GM12878 (cell line): ENCODE measurements around the gene MIA. TPM values are rescaled to one million over a fixed set of nuclear protein-coding genes. Genes with fewer than 3 reads are reported as not detected.

Source experiments
- ATAC-seq: fragments of 200-7000 bp; cut with Tn5 transposase; 3 replicates; pipeline ENCODE4 v1.9.1; 2020; ENCODE audit warnings: mild to moderate bottlenecking, moderate library complexity
- BruUV-seq: library from RNA; stranded (reverse); fragments of 400-500 nt; replicated peaks from 2 replicates; lab custom pipeline; 2021; lab: Mats Ljungman, UMichigan
- CTCF ChIA-PET: fragments of 300-600 bp; sonication (Branson Sonifier 250); formaldehyde crosslinking; extraction: SDS; loops from one replicate; lab custom pipeline; 2021; ENCODE audit warnings: inconsistent platforms; lab: Yijun Ruan, JAX
- POLR2A ChIA-PET: fragments of 350-600 bp; formaldehyde crosslinking; extraction: SDS; loops from one replicate; lab custom pipeline; 2021; ENCODE audit warnings: inconsistent platforms; lab: Charles Lee
- RAD21 ChIA-PET: fragments of 300-600 bp; sonication (Branson Sonifier 250); formaldehyde crosslinking; loops from one replicate; lab custom pipeline; 2023; ENCODE audit warnings: antibody characterized with exemption; ENCODE audit not compliant: unreplicated experiment; lab: Charles Lee
- SMC1A ChIA-PET: fragments of 300-600 bp; sonication (Branson Sonifier 250); formaldehyde crosslinking; loops from one replicate; lab custom pipeline; 2023; ENCODE audit not compliant: unreplicated experiment, uncharacterized antibody; lab: Charles Lee
- DNase-seq: peaks from one replicate; pipeline ENCODE4 v3.0.0-alpha.2; 2011; ENCODE audit warnings: low read depth, low spot score
- FAIRE-seq: peaks from 3 replicates; lab custom pipeline; 2011; peaks lifted over from hg19 to GRCh38; lab: Jason Lieb, UNC
- H2AFZ ChIP-seq: 2 replicates; pipeline ENCODE4 v1.6.0; 2011; ENCODE audit warnings: low read depth, low read length, control low read depth; ENCODE audit not compliant: control insufficient read depth
- H3K27ac ChIP-seq: 2 replicates; pipeline ENCODE4 v1.5.1; 2011; ENCODE audit warnings: control low read depth; ENCODE audit not compliant: control insufficient read depth, insufficient read depth
- H3K27me3 ChIP-seq, 2 experiments: replicated peaks in 1 of 2; 2 replicates each; pipeline versions ENCODE4 v1.6.0 to v1.6.1; 2011; ENCODE audit warnings: low read length in 1 of 2; ENCODE audit not compliant: control insufficient read depth in 2 of 2, insufficient read depth in 2 of 2
- H3K36me3 ChIP-seq, 2 experiments: 2 replicates each; pipeline ENCODE4 v1.5.1; 2011; ENCODE audit warnings: low read length in 1 of 2; ENCODE audit not compliant: control insufficient read depth in 2 of 2, insufficient read depth in 2 of 2
- H3K4me1 ChIP-seq: 2 replicates; pipeline ENCODE4 v1.6.1; 2011; ENCODE audit warnings: mild to moderate bottlenecking, low read length, moderate library complexity, mixed read lengths; ENCODE audit not compliant: control insufficient read depth, insufficient read depth
- H3K4me2 ChIP-seq: 2 replicates; pipeline ENCODE4 v1.6.0; 2011; ENCODE audit warnings: control low read depth; ENCODE audit not compliant: control insufficient read depth, insufficient read depth
- H3K4me3 ChIP-seq: fragments of 200-600 bp; sonication (generic); 2 replicates; pipeline ENCODE4 v1.5.1; 2016
- H3K79me2 ChIP-seq: 2 replicates; pipeline ENCODE4 v1.6.0; 2011; ENCODE audit warnings: low read length; ENCODE audit not compliant: control insufficient read depth, insufficient read depth
- H3K9ac ChIP-seq: 2 replicates; pipeline ENCODE4 v1.8.0; 2011; ENCODE audit warnings: low read length, control low read depth, mixed read lengths; ENCODE audit not compliant: control insufficient read depth, insufficient read depth
- H3K9me3 ChIP-seq: replicated peaks from 3 replicates; pipeline ENCODE4 v1.5.1; 2011; ENCODE audit warnings: mild to moderate bottlenecking, low read length; ENCODE audit not compliant: control insufficient read depth, insufficient read depth
- H4K20me1 ChIP-seq: 2 replicates; pipeline ENCODE4 v1.6.0; 2011; ENCODE audit not compliant: control insufficient read depth, insufficient read depth
- ATF3 ChIP-seq: IDR thresholded peaks from 2 replicates; pipeline ENCODE4 v1.6.1; 2011; ENCODE audit warnings: low read depth, mild to moderate bottlenecking, low read length, moderate library complexity, borderline replicate concordance; ENCODE audit errors: extremely low read depth
- BCL3 ChIP-seq: IDR thresholded peaks from 2 replicates; pipeline ENCODE4 v1.6.1; 2011; ENCODE audit warnings: borderline replicate concordance, low read depth, mild to moderate bottlenecking, moderate library complexity, low read length; ENCODE audit not compliant: insufficient read depth, poor library complexity, severe bottlenecking
- ETV6 ChIP-seq, 2 experiments: fragments of 450-650 bp in 1 of 2; IDR thresholded peaks in 1 of 2; conservative IDR thresholded peaks in 1 of 2; 2 replicates each; pipeline ENCODE4 v1.6.1; 2014; ENCODE audit warnings: antibody characterized with exemption in 1 of 2, borderline replicate concordance in 1 of 2, low read depth in 1 of 2, mild to moderate bottlenecking in 1 of 2, moderate library complexity in 1 of 2
- HDAC6 ChIP-seq: fragments of 200-600 bp; sonication (generic); IDR thresholded peaks from one replicate; pipeline ENCODE4 v1.8.0; 2017; ENCODE audit warnings: antibody characterized with exemption; ENCODE audit not compliant: unreplicated experiment
- IRF5 ChIP-seq: fragments of 450-650 bp; IDR thresholded peaks from 2 replicates; pipeline ENCODE4 v1.6.1; 2017; ENCODE audit warnings: borderline replicate concordance
- MYB ChIP-seq: fragments of 150-350 bp; IDR thresholded peaks from 2 replicates; pipeline ENCODE4 v1.6.1; 2014; ENCODE audit warnings: mild to moderate bottlenecking, low read depth, low read length, borderline replicate concordance
- POLR2A ChIP-seq: IDR thresholded peaks from 2 replicates; pipeline ENCODE4 v1.6.1; 2011; ENCODE audit warnings: low read depth, mild to moderate bottlenecking, low read length
- POLR2AphosphoS5 ChIP-seq: IDR thresholded peaks from 2 replicates; pipeline ENCODE4 v1.6.1; 2011; ENCODE audit warnings: mild to moderate bottlenecking, low read length, inconsistent platforms
- RELB ChIP-seq: fragments of 450-650 bp; IDR thresholded peaks from 2 replicates; pipeline ENCODE4 v1.6.1; 2017; ENCODE audit warnings: low read depth, mild to moderate bottlenecking, moderate library complexity
- SP1 ChIP-seq: IDR thresholded peaks from one replicate; pipeline ENCODE4 v1.6.1; 2011; ENCODE audit warnings: low read depth, low read length
- STAT3 ChIP-seq: IDR thresholded peaks from 2 replicates; pipeline ENCODE4 v1.6.1; 2011; ENCODE audit warnings: low read depth, low read length, improper control_type of control experiment
- TCF3 ChIP-seq: IDR thresholded peaks from 2 replicates; pipeline ENCODE4 v1.6.1; 2012; ENCODE audit warnings: low read depth, mild to moderate bottlenecking, low read length, borderline replicate concordance; ENCODE audit not compliant: insufficient read depth
- WGBS: methylation state at CpG from one replicate; pipeline ENCODE4 v1.1.6; 2016; ENCODE audit warnings: low lambda C conversion rate; ENCODE audit not compliant: insufficient replicate concordance, insufficient coverage; ENCODE audit errors: missing lambda C conversion rate; 5-methylcytosine and 5-hydroxymethylcytosine counted together
- in situ Hi-C: fragments of 300-500 bp; cut with MboI; formaldehyde crosslinking; loops from 9 replicates; pipeline ENCODE4 v1.14.3; 2018; ENCODE audit warnings: mixed read lengths
- intact Hi-C: fragments of 100-400 bp; cut with micrococcal nuclease; formaldehyde crosslinking; loops from one replicate; pipeline ENCODE4 v1.14.2; 2022; ENCODE audit not compliant: unreplicated experiment
- polyA plus RNA-seq, 11 experiments: library from polyadenylated mRNA; depleted of rRNA in 4 of 11; unstranded in 6 of 11; stranded (reverse) in 5 of 11; fragments of >200 nt; fragmentation: Nextera tagmentation in 4 of 11; fragmentation: Illumina TruSeq in 1 of 11; extraction: Ambion mirVana in 4 of 11; extraction: Trizol in 1 of 11; gene quantifications; 1 replicate in 1 of 11; 2 replicates in 10 of 11; pipeline versions ENCODE4 v1.2.1 to v1.2.3, GENCODE V29; 2011 to 2016; ENCODE audit warnings: inconsistent platforms in 2 of 11, missing spikeins in 2 of 11, low read depth in 1 of 11
- total RNA-seq, 4 experiments: library from RNA; depleted of rRNA in 3 of 4; stranded (reverse); fragments of >200 nt in 3 of 4; fragmentation: Illumina TruSeq in 1 of 4; extraction: Trizol in 1 of 4; gene quantifications; 2 replicates each; pipeline versions ENCODE4 v1.2.1 to v1.2.3, GENCODE V29; 2013 to 2021

MIA gene
- total and polyA plus RNA-seq, 10 of the 15 experiments (the other 5 are each of a cell fraction or from before 2014, with no cell fraction given): 0.16 to 2.7 (median 1.4) TPM; not detected in 3

GRCh38 chr19:40802300-40803169, 27.2 kb downstream of the MIA start:
- Histone ChIP-seq H3K79me2 (peaks cover 64% of the 10 kb centered on the region), H3K4me3 (peak overlapping the region; percentile 62), H3K9me3 (no peaks in the 10 kb centered on the region), H3K36me3 (peaks cover 11 to 17% of the 10 kb centered on the region in 2 experiments; a peak in 3 of 4 replicates), H3K4me1 (peaks cover 57% of the 10 kb centered on the region), H4K20me1 (peaks cover 19% of the 10 kb centered on the region), H3K4me2 (peak overlapping the region; percentile 91), H3K27me3 (no peaks in the 10 kb centered on the region), H3K27ac (peak overlapping the region; percentile 84), H2AFZ (no peak overlapping the region), H3K9ac (peak overlapping the region; percentile 67)
- DNase-seq: no peak
- in situ Hi-C loops (no loop called here), intact Hi-C loops (no loop called here)
- no peak for ATAC-seq
- WGBS: 36% methylated on average over 11 of the region's 11 CpGs
- ChIA-PET POLR2A (interaction anchor here (0.9 to 2.7 kb wide), 4 partner anchors 8 to 50 kb away, joined by 3 to 23 read pairs (median 11); partner anchors contain the start of gene RAB4B), RAD21 (interaction anchor here (0.6 to 3.2 kb wide), 8 partner anchors 24 to 519 kb away, joined by 3 to 18 read pairs (median 4); partner anchors contain the start of genes ACTMAP, NUMBL, RAB4B and SNRPA), SMC1A (interaction anchor here (1.0 to 3.6 kb wide), 4 partner anchors 24 to 85 kb away, joined by 3 to 18 read pairs (median 4); partner anchors contain the start of genes ITPKC and RAB4B), CTCF (interaction anchor here (0.5 to 1.9 kb wide), 6 partner anchors 25 to 139 kb away, joined by 3 to 7 read pairs (median 4); no protein-coding TSS in a partner anchor)
- no TSS peak for BruUV-seq
- FAIRE-seq: no peak
- TF ChIP-seq HDAC6 (no peak), IRF5 (no peak), STAT3 (no peak), ETV6 (conservative IDR thresholded peaks at IDR 0.05 in 1 of 2, IDR thresholded peaks at IDR 0.05 in 1 of 2; ENCODE audit: borderline replicate concordance in 1 of 2, low read depth in 1 of 2) (no peak), RELB (no peak), ATF3 (no peak), TCF3 (no peak), MYB (no peak), POLR2AphosphoS5 (no peak), BCL3 (no peak), POLR2A (peak; percentile 26; the same call in 1 of the 2 replicates), SP1 (no peak)
